ELF-1 (cell line): ENCODE results near the gene DUXA.

ENCODE experiments used
- DNase-seq: peaks from one replicate; pipeline ENCODE4 v3.0.0-alpha.2; 2016; ENCODE audit warnings: low read depth, low spot score

DUXA gene

GRCh38 chr19:57105976-57106721 lies 61.1 kb downstream of the DUXA start:
- no peak for DNase-seq
